ENCODE results near the gene EPSTI1. TPM values are rescaled to one million over a fixed set of nuclear protein-coding genes. Genes with fewer than 3 reads are reported as not detected.

Gene EPSTI1
- total RNA-seq, 4 donors from 2014 or later, result 3.8 to 12.8 (median 6.0) TPM

GRCh38 chr13:42883142-42883541 lies 108.9 kb downstream of the EPSTI1 start:
- WGBS, 2 donors, result 71 to 77% methylated on average over 1 of the region's 1 CpG
- no peak for TF ChIP-seq POLR2A (IDR thresholded peaks at IDR 0.05)
- TF ChIP-seq, protein P1, sequence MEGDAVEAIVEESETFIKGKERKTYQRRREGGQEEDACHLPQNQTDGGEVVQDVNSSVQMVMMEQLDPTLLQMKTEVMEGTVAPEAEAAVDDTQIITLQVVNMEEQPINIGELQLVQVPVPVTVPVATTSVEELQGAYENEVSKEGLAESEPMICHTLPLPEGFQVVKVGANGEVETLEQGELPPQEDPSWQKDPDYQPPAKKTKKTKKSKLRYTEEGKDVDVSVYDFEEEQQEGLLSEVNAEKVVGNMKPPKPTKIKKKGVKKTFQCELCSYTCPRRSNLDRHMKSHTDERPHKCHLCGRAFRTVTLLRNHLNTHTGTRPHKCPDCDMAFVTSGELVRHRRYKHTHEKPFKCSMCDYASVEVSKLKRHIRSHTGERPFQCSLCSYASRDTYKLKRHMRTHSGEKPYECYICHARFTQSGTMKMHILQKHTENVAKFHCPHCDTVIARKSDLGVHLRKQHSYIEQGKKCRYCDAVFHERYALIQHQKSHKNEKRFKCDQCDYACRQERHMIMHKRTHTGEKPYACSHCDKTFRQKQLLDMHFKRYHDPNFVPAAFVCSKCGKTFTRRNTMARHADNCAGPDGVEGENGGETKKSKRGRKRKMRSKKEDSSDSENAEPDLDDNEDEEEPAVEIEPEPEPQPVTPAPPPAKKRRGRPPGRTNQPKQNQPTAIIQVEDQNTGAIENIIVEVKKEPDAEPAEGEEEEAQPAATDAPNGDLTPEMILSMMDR (IDR thresholded peaks at IDR 0.05), result no peak
- Histone ChIP-seq H3K27me3 (no peaks in the 10 kb centered on the region), H3K27ac (no peak overlapping the region), H3K36me3 (no peaks in the 10 kb centered on the region), H3K4me3 (replicated peaks in 1 of 3) (no peak overlapping the region), H3K9me3 (no peaks in the 10 kb centered on the region), H3K4me1 (peaks cover 2 to 6% of the 10 kb centered on the region in 2 donors)
- intact Hi-C loops (cut with DNase I), result no loop called here
- DNase-seq, result no peak

DNA sequence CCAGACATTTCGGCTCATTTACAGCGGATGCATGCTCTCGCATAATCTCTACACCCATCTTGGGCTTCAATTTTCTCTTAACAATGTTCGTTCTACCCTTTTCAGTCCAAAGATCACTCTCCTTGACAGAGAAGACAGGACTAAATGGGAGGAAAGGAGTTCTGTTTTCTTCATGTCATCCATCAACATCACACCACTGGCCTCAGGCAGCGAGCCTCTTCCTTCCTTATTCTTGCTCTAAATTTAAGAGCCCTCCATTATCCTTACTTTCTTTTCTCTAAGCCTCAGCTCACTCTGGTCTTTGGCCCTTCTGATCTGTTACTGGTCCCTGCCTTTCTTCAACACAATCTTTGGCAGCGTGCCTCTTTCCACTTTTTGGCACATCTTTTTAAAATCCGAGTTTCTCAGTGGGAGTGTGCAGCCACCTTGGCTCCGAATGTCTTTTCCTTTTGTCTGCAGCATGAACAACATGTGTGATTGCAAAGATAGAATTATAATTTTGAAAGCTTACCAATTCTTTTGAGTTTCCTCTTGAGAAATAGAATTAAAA lies 111.9 kb downstream of the EPSTI1 start:
- Histone ChIP-seq H3K4me3 (replicated peaks in 1 of 3) (no peak overlapping the region), H3K36me3 (no peaks in the 10 kb centered on the region), H3K4me1 (peaks cover 2 to 6% of the 10 kb centered on the region in 2 donors), H3K27me3 (no peaks in the 10 kb centered on the region), H3K27ac (no peak overlapping the region), H3K9me3 (no peaks in the 10 kb centered on the region)
- WGBS, 2 donors, result 42 to 48% methylated on average over 8 of the region's 8 CpGs
- DNase-seq, result peak; percentile 24 to 44
- intact Hi-C loops (cut with DNase I), result no loop called here
- TF ChIP-seq, protein P1 (IDR thresholded peaks at IDR 0.05), result no peak
- no peak for TF ChIP-seq POLR2A (IDR thresholded peaks at IDR 0.05)

DNA sequence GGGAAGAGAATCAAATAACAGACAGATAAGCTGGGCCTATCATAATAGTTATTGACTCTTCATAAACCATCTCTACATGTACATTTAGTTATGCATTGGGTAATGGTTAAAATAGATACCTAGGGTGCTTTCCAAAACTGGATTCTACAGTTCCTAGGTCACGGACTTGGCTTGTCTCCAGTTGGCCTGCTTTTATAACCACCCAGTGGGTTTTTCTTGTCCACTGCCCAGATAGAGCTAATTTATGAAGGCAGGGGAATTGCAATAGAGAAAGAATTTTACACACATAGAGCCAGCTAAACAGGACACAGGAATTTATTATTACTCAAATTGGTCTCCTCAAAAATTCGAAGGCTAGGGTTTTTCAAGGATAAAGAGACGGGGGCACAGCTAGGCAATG lies 113.3 kb downstream of the EPSTI1 start:
- no peak for DNase-seq
- intact Hi-C loops (cut with DNase I), result no loop called here
- 85 to 92% methylated on average over 3 of the region's 3 CpGs for WGBS, 2 donors
- Histone ChIP-seq H3K4me3 (replicated peaks in 1 of 3) (no peak overlapping the region), H3K36me3 (no peaks in the 10 kb centered on the region), H3K27me3 (no peaks in the 10 kb centered on the region), H3K27ac (no peak overlapping the region), H3K9me3 (no peaks in the 10 kb centered on the region), H3K4me1 (peaks cover under 1 to 6% of the 10 kb centered on the region in 2 donors)
- TF ChIP-seq, protein P1 (IDR thresholded peaks at IDR 0.05), result no peak
- no peak for TF ChIP-seq POLR2A (IDR thresholded peaks at IDR 0.05)

- Histone ChIP-seq H3K36me3 (no peaks in the 10 kb centered on the region), H3K9me3 (no peaks in the 10 kb centered on the region), H3K27ac (no peak overlapping the region), H3K4me1 (peaks cover 0 to 6% of the 10 kb centered on the region in 2 donors), H3K27me3 (no peaks in the 10 kb centered on the region), H3K4me3 (replicated peaks in 1 of 3) (no peak overlapping the region)
- intact Hi-C loops (cut with DNase I), result no loop called here
- 69 to 72% methylated on average over 6 of the region's 6 CpGs for WGBS, 2 donors
- no peak for TF ChIP-seq POLR2A (IDR thresholded peaks at IDR 0.05)
- TF ChIP-seq, protein P1 (IDR thresholded peaks at IDR 0.05), result no peak
- no peak for DNase-seq
Observed at GRCh38 chr13:42876887-42877545, 115.0 kb downstream of the EPSTI1 start.

- H3K36me3 ChIP-seq, result no peaks in the 10 kb centered on the region
- no peaks in the 10 kb centered on the region for H3K27me3 ChIP-seq
- intact Hi-C loops (cut with DNase I), result no loop called here
- H3K9me3 ChIP-seq, result no peaks in the 10 kb centered on the region
- no peak for DNase-seq
- TF ChIP-seq, protein P1 (IDR thresholded peaks at IDR 0.05), result no peak
- H3K4me1 ChIP-seq, result peaks cover 0 to 6% of the 10 kb centered on the region in 2 donors
- no peak overlapping the region for H3K27ac ChIP-seq
- H3K4me3 ChIP-seq (replicated peaks in 1 of 3), result no peak overlapping the region
- 81 to 89% methylated on average over 1 of the region's 1 CpG for WGBS, 2 donors
Observed at GRCh38 chr13:42876270-42876714, 115.7 kb downstream of the EPSTI1 start.
